Ascending aorta (tissue), 2 donors: ENCODE results near the gene MET. TPM values are rescaled to one million over a fixed set of nuclear protein-coding genes. Genes with fewer than 3 reads are reported as not detected.

Experiments used
- DNase-seq, 2 donors: peaks; one replicate each; pipeline ENCODE4 v3.0.0-alpha.2; 2019; ENCODE audit warnings: low spot score in 2 of 2
- H3K27ac ChIP-seq, 2 donors: fragments of 200-600 bp; sonication (generic); one replicate each; pipeline ENCODE4 v1.5.1; 2016 to 2017; ENCODE audit warnings: mild to moderate bottlenecking in 1 of 2
- H3K27me3 ChIP-seq: fragments of 200-600 bp; sonication (generic); one replicate; pipeline ENCODE4 v1.5.1; 2017
- H3K36me3 ChIP-seq, 2 donors: fragments of 200-600 bp; sonication (generic); one replicate each; pipeline ENCODE4 v1.5.1; 2016
- H3K4me1 ChIP-seq, 2 donors: fragments of 200-600 bp; sonication (generic); one replicate each; pipeline ENCODE4 v1.5.1; 2016 to 2017; ENCODE audit warnings: mild to moderate bottlenecking in 1 of 2
- H3K4me3 ChIP-seq, 2 donors: fragments of 200-600 bp; sonication (generic); one replicate each; pipeline ENCODE4 v1.5.1; 2016 to 2017; ENCODE audit warnings: mild to moderate bottlenecking in 1 of 2
- H3K9me3 ChIP-seq, 2 donors: fragments of 200-600 bp; sonication (generic); one replicate each; pipeline ENCODE4 v1.5.1; 2016
- intact Hi-C: fragments of 100-400 bp; cut with DNase I; formaldehyde crosslinking; loops from one replicate; pipeline ENCODE4 v1.15.1; 2023
- total RNA-seq: library from RNA; depleted of rRNA; stranded (reverse); fragments of >200 nt; gene quantifications from one replicate; pipeline ENCODE4 v1.1.0, GENCODE V29; 2016
- TF ChIP-seq, protein P1 (sequence below), 3 experiments: fragments of 200-600 bp in 2 of 3; fragments of 450-650 bp in 1 of 3; sonication (generic) in 2 of 3; IDR thresholded peaks; one replicate each; pipeline ENCODE4 v1.5.1; 2016 to 2019; ENCODE audit warnings: antibody characterized with exemption in 3 of 3, mild to moderate bottlenecking in 1 of 3, moderate library complexity in 1 of 3

MET gene
- total RNA-seq, 1 donor from 2014 or later, result 29.5 TPM

DNA sequence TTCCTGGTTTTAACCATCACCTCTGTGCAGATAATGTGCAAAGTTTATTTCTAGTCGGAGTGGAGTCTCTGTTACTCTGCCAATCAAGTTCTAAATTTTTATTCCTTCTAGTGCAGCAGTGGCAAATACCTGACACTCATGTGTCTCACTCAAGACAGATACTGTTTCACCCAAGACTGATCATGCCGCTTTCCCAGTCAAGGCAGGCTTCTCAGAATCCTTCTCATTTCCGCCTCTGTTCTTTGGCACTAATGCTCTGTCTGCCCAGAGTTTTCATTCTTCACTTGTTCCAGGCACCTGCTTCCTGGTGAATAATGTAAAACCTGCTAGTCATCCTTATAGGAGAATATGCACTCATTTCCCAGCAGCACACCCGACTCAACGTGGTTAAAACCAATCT lies 24.7 kb downstream of the MET start:
- Histone ChIP-seq H3K27me3 (no peaks in the 10 kb centered on the region), H3K9me3 (no peaks in the 10 kb centered on the region), H3K4me1 (no peaks in the 10 kb centered on the region), H3K36me3 (no peaks in the 10 kb centered on the region), H3K4me3 (no peak overlapping the region), H3K27ac (no peak overlapping the region)
- TF ChIP-seq, protein P1, sequence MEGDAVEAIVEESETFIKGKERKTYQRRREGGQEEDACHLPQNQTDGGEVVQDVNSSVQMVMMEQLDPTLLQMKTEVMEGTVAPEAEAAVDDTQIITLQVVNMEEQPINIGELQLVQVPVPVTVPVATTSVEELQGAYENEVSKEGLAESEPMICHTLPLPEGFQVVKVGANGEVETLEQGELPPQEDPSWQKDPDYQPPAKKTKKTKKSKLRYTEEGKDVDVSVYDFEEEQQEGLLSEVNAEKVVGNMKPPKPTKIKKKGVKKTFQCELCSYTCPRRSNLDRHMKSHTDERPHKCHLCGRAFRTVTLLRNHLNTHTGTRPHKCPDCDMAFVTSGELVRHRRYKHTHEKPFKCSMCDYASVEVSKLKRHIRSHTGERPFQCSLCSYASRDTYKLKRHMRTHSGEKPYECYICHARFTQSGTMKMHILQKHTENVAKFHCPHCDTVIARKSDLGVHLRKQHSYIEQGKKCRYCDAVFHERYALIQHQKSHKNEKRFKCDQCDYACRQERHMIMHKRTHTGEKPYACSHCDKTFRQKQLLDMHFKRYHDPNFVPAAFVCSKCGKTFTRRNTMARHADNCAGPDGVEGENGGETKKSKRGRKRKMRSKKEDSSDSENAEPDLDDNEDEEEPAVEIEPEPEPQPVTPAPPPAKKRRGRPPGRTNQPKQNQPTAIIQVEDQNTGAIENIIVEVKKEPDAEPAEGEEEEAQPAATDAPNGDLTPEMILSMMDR (IDR thresholded peaks at IDR 0.05), result no peak
- intact Hi-C loops, result no loop called here
- DNase-seq, result no peak

DNA sequence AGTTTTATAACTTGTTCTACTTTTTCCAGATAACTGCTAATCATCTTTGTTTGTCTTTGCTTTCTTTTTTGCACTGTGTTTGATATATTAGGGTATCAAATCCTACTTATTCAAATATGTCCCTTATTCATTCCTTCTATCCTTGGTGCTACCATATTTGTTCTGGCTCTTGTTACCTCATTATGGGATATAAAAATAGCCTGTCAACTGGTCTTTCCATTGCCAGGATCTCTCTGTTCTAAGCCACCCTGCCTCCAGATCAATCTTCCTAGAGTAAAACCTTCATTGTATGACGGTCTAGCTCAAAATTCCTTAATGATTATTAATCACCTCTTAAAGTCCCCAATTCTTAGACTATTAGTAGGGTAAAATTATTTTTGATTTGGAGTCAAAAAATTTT lies 25.2 kb downstream of the MET start:
- H3K27ac ChIP-seq, result no peak overlapping the region
- DNase-seq, result no peak
- intact Hi-C loops, result no loop called here
- TF ChIP-seq, protein P1 (IDR thresholded peaks at IDR 0.05), result no peak
- no peaks in the 10 kb centered on the region for H3K4me1 ChIP-seq
- H3K36me3 ChIP-seq, result no peaks in the 10 kb centered on the region
- H3K9me3 ChIP-seq, result no peaks in the 10 kb centered on the region
- no peak overlapping the region for H3K4me3 ChIP-seq
- no peaks in the 10 kb centered on the region for H3K27me3 ChIP-seq

DNA sequence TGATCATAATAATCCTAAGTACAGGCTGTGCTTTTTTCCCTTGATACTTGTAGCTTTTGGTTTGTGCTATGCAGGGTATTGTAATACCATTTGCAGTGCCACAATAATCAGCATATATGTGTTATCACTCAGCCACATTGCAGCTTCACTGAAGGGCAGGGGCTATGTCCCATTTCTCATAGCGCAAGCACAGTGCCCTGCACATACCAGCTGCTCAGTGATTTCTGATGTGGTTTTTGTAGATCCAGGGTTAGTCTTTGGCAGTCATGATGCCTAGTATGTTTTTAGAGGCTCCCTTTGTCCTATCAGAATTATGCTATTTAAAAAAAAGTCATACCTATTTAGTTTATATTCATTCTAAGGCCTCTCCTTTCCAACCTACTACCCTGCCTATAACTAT lies 25.8 kb downstream of the MET start:
- TF ChIP-seq, protein P1 (IDR thresholded peaks at IDR 0.05), result no peak
- Histone ChIP-seq H3K27ac (no peak overlapping the region), H3K4me1 (no peaks in the 10 kb centered on the region), H3K9me3 (no peaks in the 10 kb centered on the region), H3K27me3 (no peaks in the 10 kb centered on the region), H3K36me3 (no peaks in the 10 kb centered on the region), H3K4me3 (no peak overlapping the region)
- DNase-seq, result no peak
- intact Hi-C loops, result no loop called here

DNA sequence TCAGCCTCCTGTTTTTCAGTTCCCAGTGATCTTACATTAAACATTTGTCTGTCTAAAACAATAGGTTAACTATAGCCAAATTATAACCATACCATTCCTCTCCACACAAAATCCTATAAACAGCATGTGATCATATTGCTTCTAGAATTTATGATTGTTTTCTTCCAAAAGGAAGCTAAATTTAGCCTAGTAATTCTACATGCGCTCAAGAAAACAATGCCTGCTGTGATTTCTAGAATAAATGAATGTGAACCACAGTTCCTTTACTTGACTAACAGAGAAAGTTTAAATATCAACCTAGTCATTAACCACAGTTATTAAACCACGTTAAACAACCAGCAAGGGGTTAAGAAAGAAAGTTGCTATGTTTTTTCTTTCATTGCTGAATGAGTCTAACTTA lies 26.4 kb downstream of the MET start:
- DNase-seq, result no peak
- Histone ChIP-seq H3K4me3 (no peak overlapping the region), H3K27me3 (no peaks in the 10 kb centered on the region), H3K4me1 (no peaks in the 10 kb centered on the region), H3K27ac (no peak overlapping the region), H3K9me3 (no peaks in the 10 kb centered on the region), H3K36me3 (no peaks in the 10 kb centered on the region)
- intact Hi-C loops, result no loop called here
- TF ChIP-seq, protein P1 (IDR thresholded peaks at IDR 0.05), result no peak

DNA sequence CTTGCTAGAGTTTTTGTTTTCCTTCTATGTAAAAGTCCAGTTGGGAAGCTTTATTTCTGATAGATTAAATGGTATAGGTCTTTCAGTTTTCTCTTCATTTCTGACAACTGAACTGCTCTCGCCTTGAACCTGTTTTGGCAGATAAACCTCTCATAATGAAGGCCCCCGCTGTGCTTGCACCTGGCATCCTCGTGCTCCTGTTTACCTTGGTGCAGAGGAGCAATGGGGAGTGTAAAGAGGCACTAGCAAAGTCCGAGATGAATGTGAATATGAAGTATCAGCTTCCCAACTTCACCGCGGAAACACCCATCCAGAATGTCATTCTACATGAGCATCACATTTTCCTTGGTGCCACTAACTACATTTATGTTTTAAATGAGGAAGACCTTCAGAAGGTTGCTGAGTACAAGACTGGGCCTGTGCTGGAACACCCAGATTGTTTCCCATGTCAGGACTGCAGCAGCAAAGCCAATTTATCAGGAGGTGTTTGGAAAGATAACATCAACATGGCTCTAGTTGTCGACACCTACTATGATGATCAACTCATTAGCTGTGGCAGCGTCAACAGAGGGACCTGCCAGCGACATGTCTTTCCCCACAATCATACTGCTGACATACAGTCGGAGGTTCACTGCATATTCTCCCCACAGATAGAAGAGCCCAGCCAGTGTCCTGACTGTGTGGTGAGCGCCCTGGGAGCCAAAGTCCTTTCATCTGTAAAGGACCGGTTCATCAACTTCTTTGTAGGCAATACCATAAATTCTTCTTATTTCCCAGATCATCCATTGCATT lies 27.1 kb downstream of the MET start:
- no peaks in the 10 kb centered on the region for H3K4me1 ChIP-seq
- no peak overlapping the region for H3K4me3 ChIP-seq
- intact Hi-C loops, result no loop called here
- no peak for DNase-seq
- no peaks in the 10 kb centered on the region for H3K36me3 ChIP-seq
- no peaks in the 10 kb centered on the region for H3K9me3 ChIP-seq
- TF ChIP-seq, protein P1 (IDR thresholded peaks at IDR 0.05), result no peak
- no peaks in the 10 kb centered on the region for H3K27me3 ChIP-seq
- H3K27ac ChIP-seq, result no peak overlapping the region
